ENCODE measurements around the gene ATP2B3. TPM values are rescaled to one million over a fixed set of nuclear protein-coding genes. Genes with fewer than 3 reads are reported as not detected.

Gene ATP2B3
- total and polyA plus RNA-seq, 9 of the 15 experiments (the other 6 are each of a cell fraction or from before 2014, with no cell fraction given), result 0.04 TPM; not detected in 8

DNA sequence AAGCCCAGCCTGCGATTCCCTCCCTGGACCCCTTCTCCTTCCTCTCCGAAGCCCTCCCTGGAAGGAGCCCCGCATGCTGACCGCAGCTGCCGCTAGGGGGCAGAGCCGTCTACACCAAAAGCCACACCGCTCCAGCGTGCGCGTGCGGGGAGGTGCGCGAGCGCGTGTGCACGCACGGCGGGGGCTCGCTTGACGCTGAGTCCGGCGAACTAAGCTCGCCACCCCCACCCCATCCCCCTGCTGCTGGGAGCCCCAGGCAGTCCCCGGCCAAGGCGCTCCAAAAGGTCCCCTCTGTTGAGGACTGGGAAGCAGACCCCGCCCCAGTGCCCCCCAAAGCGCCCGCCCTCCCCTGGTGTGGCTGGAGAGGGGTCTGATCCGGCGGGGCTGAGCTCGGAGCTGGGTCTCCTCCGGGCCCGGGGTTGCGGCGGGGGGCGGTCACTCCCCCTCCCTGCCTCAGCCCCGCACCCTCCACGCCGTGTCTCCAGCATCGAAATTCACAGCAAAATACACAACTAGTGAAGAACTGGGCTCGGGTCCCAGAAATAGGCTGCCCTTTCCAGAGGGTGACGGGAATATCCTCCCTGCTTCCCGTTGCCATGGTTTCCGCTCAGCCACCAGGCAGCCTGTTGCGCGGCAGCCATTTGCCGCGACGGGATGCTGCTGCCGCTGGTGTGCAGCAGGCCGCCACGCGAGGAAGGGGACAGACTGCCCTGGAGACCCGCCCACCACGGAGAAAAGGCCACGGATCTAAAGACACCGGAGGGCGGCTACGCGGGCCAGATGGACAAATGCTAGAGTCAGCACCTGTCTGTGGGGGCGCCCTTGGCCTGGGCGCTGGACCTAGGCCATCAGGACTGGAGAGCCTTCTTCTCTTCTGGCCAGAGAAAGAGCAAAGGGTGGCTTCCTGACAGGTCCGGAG is 92.7 kb downstream of the ATP2B3 start (continued):
- TF ChIP-seq, protein P1, sequence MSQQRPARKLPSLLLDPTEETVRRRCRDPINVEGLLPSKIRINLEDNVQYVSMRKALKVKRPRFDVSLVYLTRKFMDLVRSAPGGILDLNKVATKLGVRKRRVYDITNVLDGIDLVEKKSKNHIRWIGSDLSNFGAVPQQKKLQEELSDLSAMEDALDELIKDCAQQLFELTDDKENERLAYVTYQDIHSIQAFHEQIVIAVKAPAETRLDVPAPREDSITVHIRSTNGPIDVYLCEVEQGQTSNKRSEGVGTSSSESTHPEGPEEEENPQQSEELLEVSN (IDR thresholded peaks at IDR 0.05; ENCODE audit: borderline replicate concordance in 1 of 2, extremely low read depth in 1 of 2, insufficient read depth in 1 of 2, insufficient read length in 1 of 2, low read depth in 1 of 2, low read length in 1 of 2, poor library complexity in 1 of 2, severe bottlenecking in 1 of 2), result peak; percentile 87 to 98
- TF ChIP-seq PRPF4 (IDR thresholded peaks at IDR 0.05; ENCODE audit: insufficient read depth, low read depth, low read length, poor library complexity, severe bottlenecking), result no peak
- TF ChIP-seq NELFE (IDR thresholded peaks at IDR 0.05; ENCODE audit: insufficient read depth, insufficient read length), result no peak
- no peak for TF ChIP-seq TAF15 (IDR thresholded peaks at IDR 0.05; ENCODE audit: low read depth, low read length)
- no peak for TF ChIP-seq ETS2 (tag; IDR thresholded peaks at IDR 0.05; ENCODE audit: borderline replicate concordance, poor library complexity, severe bottlenecking)
- TF ChIP-seq, protein P2, sequence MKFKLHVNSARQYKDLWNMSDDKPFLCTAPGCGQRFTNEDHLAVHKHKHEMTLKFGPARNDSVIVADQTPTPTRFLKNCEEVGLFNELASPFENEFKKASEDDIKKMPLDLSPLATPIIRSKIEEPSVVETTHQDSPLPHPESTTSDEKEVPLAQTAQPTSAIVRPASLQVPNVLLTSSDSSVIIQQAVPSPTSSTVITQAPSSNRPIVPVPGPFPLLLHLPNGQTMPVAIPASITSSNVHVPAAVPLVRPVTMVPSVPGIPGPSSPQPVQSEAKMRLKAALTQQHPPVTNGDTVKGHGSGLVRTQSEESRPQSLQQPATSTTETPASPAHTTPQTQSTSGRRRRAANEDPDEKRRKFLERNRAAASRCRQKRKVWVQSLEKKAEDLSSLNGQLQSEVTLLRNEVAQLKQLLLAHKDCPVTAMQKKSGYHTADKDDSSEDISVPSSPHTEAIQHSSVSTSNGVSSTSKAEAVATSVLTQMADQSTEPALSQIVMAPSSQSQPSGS (CRISPR knock-in tag; IDR thresholded peaks at IDR 0.05), result no peak
- TF ChIP-seq, protein P3, sequence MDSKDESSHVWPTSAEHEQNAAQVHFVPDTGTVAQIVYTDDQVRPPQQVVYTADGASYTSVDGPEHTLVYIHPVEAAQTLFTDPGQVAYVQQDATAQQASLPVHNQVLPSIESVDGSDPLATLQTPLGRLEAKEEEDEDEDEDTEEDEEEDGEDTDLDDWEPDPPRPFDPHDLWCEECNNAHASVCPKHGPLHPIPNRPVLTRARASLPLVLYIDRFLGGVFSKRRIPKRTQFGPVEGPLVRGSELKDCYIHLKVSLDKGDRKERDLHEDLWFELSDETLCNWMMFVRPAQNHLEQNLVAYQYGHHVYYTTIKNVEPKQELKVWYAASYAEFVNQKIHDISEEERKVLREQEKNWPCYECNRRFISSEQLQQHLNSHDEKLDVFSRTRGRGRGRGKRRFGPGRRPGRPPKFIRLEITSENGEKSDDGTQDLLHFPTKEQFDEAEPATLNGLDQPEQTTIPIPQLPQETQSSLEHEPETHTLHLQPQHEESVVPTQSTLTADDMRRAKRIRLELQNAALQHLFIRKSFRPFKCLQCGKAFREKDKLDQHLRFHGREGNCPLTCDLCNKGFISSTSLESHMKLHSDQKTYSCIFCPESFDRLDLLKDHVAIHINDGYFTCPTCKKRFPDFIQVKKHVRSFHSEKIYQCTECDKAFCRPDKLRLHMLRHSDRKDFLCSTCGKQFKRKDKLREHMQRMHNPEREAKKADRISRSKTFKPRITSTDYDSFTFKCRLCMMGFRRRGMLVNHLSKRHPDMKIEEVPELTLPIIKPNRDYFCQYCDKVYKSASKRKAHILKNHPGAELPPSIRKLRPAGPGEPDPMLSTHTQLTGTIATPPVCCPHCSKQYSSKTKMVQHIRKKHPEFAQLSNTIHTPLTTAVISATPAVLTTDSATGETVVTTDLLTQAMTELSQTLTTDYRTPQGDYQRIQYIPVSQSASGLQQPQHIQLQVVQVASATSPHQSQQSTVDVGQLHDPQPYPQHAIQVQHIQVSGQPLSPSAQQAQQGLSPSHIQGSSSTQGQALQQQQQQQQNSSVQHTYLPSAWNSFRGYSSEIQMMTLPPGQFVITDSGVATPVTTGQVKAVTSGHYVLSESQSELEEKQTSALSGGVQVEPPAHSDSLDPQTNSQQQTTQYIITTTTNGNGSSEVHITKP (IDR thresholded peaks at IDR 0.05; ENCODE audit: partially characterized antibody), result no peak
- TF ChIP-seq HEY1 (CRISPR knock-in tag; IDR thresholded peaks at IDR 0.05; ENCODE audit: borderline replicate concordance), result no peak
- peak; percentile 33; the same call in 1 of the 2 replicates for TF ChIP-seq ZBTB7A (IDR thresholded peaks at IDR 0.05; ENCODE audit: borderline replicate concordance, control insufficient read depth, low read depth, low read length)
- no peak for TF ChIP-seq SP2 (IDR thresholded peaks at IDR 0.05; ENCODE audit: extremely low read depth, low read depth, low read length, poor library complexity, severe bottlenecking)
- TF ChIP-seq, protein P4, sequence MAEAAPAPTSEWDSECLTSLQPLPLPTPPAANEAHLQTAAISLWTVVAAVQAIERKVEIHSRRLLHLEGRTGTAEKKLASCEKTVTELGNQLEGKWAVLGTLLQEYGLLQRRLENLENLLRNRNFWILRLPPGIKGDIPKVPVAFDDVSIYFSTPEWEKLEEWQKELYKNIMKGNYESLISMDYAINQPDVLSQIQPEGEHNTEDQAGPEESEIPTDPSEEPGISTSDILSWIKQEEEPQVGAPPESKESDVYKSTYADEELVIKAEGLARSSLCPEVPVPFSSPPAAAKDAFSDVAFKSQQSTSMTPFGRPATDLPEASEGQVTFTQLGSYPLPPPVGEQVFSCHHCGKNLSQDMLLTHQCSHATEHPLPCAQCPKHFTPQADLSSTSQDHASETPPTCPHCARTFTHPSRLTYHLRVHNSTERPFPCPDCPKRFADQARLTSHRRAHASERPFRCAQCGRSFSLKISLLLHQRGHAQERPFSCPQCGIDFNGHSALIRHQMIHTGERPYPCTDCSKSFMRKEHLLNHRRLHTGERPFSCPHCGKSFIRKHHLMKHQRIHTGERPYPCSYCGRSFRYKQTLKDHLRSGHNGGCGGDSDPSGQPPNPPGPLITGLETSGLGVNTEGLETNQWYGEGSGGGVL (CRISPR knock-in tag; IDR thresholded peaks at IDR 0.05), result no peak
- no peak for TF ChIP-seq EZH2 (IDR thresholded peaks at IDR 0.05; ENCODE audit: borderline replicate concordance, low read depth, low read length)
- TF ChIP-seq ZFP36 (IDR thresholded peaks at IDR 0.05; ENCODE audit: low read depth, low read length, partially characterized antibody), result no peak
- TF ChIP-seq SMAD3 (CRISPR knock-in tag; conservative IDR thresholded peaks at IDR 0.05), result no peak
- peak; percentile 65; the same call in 1 of the 2 replicates for TF ChIP-seq ESRRA (IDR thresholded peaks at IDR 0.05; ENCODE audit: borderline replicate concordance, low read depth)
- no peak for TF ChIP-seq NR2F6 (CRISPR knock-in tag; IDR thresholded peaks at IDR 0.05)
- no peak for TF ChIP-seq ERF (CRISPR knock-in tag; IDR thresholded peaks at IDR 0.05)

All from K562 (cell line).